ENCODE data around the gene ZNF784.
"Not testable (repeated sequence)": the region's sequence is repeated elsewhere in the genome, so short reads cannot be mapped to it uniquely, and the experiment has no call there.

The ZNF784 gene

DNA sequence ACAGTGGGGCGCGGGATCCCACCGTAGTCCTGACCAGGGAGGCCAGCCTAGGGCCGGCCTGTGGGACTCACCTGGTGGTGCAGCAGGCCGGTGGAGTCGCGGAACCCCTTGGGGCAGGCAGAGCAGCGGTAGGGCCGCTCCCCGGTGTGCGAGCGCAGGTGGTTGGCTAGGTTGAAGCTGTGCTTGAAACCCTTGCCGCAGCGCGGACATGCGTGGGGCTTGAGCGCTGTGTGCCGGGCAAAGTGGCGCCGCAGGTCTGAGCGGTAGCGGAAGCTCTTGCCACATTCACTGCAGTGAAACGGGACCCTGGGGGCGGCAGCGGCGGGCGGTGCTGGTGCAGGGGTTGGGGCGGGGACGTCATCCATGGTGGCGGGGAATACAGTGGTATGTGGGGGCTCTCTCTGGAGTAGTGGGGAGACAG is 26.9 kb downstream of the ZNF784 start:
- no peak for DNase-seq
- in situ Hi-C loops (cut with HindIII; ENCODE audit: low pct_ligation_motif_present, low pct_unique_long_range_greater_than_20kb, low sequenced_read_pairs), result no loop called here

DNA sequence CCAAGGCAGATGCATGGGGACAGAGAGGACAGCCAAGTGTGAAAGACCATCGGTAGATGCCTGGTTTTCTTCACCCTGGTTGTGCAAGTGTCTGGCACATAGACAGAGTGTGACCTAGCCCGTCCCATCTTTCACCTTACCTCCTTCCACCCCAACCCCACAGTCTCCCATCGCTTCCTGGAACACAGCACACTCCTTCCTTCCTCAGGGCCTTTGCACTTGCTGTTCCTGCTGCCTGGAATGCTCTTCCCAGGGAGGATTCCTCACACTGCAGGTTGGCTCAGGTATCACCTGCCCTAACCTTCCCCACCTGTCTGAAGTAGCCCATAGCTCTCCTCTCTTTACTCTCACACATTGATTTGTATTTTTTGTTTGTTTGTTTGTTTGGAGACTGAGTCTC is 28.1 kb downstream of the ZNF784 start:
- in situ Hi-C loops (cut with HindIII; ENCODE audit: low pct_ligation_motif_present, low pct_unique_long_range_greater_than_20kb, low sequenced_read_pairs), result no loop called here
- no peak for DNase-seq

DNA sequence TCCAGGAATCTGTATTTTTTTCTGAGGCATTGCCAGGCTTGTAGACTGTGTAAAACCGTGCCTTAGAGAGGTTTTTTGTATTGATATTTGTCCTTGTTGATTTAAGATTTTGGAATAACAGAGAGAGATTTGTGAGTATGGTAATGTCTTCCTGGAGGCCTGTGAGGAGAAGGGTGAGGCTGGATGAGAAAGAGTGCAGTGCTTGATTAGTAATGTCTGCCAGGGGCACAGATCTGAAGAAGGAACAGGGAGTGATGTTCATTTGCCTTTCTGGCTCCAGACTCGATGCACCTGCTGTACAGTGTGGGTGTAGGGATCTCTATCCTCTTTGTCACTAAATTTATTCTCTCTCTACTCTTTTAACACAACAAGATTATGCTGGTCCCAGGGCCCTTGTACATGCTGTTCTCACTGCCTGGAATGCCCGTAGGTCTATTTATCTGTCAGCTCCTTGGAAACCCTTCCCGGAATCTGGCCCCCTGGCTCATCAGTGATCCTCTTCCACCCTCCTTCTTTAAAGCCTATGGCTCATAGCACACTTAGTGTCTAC is 29.3 kb downstream of the ZNF784 start:
- in situ Hi-C loops (cut with HindIII; ENCODE audit: low pct_ligation_motif_present, low pct_unique_long_range_greater_than_20kb, low sequenced_read_pairs), result no loop called here

DNA sequence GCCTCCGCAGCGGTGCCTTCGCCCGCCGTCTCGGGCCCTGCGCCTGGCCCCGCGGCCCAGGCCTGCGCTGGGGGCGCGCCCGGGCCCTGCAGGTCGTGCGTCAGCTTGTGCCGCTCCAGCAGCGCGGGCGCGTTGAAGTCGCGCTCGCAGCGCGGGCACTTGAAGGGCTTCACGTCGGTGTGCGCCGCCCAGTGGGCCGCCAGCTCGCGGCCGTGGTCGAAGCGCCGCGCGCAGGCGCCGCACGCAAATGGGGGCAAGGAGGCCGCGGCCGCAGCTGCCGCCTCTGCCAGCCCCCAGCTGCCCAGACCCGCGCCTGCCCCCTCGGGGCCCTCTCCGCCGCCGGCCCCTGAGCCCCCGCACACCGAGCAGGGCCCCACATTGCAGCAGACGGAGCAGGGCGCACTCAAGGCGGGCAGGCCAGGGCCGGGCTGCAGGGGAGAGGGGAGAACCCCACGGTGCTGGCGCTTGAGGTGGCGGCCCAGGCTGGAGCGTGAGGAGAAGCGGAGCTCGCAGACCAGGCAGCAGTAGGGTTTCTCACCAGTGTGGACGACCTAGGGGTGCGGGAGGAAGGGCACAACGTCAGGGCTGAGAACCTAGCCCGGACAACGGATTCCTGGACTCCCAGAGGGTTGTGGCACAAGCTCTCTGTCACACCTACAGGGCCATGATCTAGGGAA is 31.1 kb downstream of the ZNF784 start:
- DNase-seq, result no peak
- in situ Hi-C loops (cut with HindIII; ENCODE audit: low pct_ligation_motif_present, low pct_unique_long_range_greater_than_20kb, low sequenced_read_pairs), result no loop called here

More for the DNA sequence above, 29.3 kb downstream of the ZNF784 start:
- no peak for DNase-seq

DNA sequence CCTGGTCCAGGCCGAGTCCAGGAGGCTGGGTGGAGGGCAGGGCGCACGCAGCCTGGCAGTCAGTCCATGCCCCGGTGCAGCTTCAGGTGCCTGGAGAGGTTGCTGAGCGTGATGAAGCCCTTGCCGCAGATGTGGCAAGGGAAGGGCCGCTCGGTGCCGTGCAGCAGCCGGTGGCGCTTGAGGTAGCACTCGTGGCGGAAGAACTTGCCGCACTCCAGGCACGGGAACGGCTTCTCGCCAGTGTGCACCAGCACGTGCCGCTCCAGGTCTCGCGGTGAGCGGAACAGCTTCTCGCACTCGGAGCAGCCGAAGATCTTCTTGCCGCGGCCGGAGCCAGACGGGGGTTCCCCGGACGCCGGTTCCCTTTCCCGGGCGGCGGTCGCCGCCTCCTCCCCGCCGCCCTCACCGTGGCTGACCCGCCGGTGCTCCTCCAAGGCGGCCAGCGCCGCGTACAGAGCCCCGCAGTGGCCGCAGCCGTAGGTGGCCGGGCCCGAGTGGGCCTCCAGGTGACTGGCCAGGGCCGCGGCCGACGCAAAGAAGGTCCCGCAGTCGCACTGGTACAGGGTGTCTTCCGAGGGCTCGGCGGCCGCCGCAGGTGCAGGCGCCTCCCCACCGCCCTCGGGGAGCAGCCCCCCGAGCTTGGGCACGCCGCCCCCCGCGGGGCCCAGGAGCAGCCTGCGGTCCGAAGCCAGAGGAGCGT is 31.8 kb downstream of the ZNF784 start:
- in situ Hi-C loops (cut with HindIII; ENCODE audit: low pct_ligation_motif_present, low pct_unique_long_range_greater_than_20kb, low sequenced_read_pairs), result no loop called here
- DNase-seq, result no peak

DNA sequence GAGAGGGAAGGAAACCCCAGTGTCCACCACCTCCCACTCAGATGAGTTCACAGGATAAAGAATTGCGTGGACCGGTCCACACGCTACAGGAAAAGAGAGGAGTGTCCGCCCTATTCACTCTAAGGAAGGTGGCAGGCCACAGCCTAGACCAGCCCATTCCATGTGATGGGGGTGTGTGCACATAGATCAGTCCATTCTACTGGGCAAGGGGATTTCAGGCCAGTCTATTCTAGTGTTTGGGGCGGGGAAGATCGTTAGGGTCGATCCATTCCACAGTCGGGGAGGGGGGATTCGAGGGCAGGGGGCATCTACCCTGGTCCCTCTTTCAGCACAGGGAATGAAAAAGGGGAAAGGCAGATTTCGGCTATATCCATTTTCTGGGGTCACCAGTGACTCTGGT is 32.8 kb downstream of the ZNF784 start:
- in situ Hi-C loops (cut with HindIII; ENCODE audit: low pct_ligation_motif_present, low pct_unique_long_range_greater_than_20kb, low sequenced_read_pairs), result no loop called here
- DNase-seq, result no peak

DNA sequence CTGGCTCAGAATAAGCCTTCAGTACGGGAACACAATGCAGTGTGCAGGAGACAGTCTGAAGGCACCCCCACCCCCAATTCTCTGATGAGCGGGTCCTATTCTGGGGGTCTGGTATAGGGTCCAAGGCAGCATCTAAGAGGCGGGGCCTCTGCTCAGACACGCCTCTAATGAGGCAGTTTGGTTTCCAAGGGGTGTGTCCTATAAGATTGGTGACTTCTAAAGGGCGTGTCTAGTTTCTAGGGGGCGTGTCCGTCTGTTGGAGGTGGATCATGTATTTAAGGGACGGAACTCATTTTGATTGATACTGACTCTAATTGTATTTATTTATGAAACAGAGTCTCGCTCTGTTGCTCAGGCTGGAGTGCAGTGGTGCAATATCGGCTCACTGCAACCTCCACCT is 33.7 kb downstream of the ZNF784 start:
- in situ Hi-C loops (cut with HindIII; ENCODE audit: low pct_ligation_motif_present, low pct_unique_long_range_greater_than_20kb, low sequenced_read_pairs), result no loop called here

DNA sequence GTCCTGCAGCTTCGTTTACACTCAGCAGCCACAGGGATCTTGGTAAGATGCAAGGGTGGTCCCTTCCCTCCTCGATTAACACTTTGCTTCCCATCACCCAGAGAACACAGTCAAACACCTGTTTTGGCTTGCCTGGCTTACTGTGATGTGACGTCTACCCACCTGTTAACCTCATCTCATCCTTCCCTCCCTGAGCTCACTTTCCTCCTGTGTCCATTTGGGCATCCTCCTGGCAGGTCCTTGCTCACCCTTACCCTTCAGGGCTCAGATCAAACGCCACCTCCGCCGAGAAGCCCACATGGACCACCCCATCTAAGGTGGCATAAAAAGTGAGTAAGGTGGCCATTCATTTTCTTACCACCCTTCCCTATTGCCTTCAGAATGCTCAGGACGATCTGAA is 34.3 kb downstream of the ZNF784 start:
- DNase-seq, result no peak

More for the DNA sequence above, 33.7 kb downstream of the ZNF784 start:
- DNase-seq, result no peak

DNA sequence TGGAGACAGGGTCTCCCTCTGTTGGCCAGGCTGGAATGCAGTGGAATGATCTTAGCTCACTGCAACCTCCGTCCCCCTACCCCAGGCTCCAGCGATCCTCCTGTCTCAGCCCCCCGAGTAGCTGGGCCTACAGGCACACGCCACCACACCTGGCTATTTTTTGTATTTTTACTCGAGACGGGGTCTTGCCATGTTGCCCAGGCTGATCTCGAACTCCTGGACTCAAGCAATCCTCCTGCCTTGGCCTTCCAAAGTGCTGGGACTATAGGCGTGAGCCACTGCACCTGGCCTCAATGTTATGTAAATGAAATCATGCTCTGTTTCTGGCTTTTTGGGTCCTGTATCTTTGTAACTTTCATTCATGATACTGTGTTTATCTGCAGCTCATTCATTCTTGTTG is 35.6 kb downstream of the ZNF784 start:
- DNase-seq, result no peak
- in situ Hi-C loops (cut with HindIII; ENCODE audit: low pct_ligation_motif_present, low pct_unique_long_range_greater_than_20kb, low sequenced_read_pairs), result no loop called here

More for the DNA sequence above, 34.3 kb downstream of the ZNF784 start:
- in situ Hi-C loops (cut with HindIII; ENCODE audit: low pct_ligation_motif_present, low pct_unique_long_range_greater_than_20kb, low sequenced_read_pairs), result no loop called here

DNA sequence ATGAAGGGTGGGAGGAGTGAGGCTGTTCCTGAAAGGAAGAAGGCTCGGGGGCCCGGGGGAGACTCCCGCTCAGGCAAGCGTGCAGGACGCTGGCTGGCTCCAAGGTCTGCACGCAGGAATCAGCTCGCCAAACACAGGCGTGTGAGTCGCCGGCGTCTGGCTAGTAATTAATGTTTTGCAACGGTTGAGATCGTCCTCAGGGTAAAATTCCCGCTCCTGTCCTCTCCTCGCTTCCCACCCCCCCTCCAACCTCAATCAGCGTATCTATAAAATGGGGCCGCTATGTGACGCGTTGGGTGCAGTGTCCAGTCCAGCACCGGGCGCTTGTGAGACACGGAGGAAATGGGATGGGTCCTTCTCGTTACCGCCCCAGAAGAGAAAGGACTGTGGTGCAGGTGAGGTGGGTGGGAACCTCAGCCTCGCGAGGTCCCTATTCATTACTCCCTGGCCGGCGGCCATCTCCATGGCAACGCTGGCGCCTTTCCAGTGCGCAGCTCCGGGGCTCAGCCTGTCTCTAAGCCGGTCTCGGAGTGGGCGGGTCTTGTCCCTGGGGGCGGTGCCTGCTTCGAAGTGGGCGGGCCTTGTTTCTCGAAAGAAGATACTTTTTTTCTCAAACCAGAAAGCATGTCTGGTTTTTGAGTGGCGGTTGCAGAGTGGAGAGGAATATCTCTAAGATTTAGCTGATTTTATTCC is 37.2 kb downstream of the ZNF784 start:
- in situ Hi-C loops (cut with HindIII; ENCODE audit: low pct_ligation_motif_present, low pct_unique_long_range_greater_than_20kb, low sequenced_read_pairs), result no loop called here
- peak; percentile 94 for DNase-seq

DNA sequence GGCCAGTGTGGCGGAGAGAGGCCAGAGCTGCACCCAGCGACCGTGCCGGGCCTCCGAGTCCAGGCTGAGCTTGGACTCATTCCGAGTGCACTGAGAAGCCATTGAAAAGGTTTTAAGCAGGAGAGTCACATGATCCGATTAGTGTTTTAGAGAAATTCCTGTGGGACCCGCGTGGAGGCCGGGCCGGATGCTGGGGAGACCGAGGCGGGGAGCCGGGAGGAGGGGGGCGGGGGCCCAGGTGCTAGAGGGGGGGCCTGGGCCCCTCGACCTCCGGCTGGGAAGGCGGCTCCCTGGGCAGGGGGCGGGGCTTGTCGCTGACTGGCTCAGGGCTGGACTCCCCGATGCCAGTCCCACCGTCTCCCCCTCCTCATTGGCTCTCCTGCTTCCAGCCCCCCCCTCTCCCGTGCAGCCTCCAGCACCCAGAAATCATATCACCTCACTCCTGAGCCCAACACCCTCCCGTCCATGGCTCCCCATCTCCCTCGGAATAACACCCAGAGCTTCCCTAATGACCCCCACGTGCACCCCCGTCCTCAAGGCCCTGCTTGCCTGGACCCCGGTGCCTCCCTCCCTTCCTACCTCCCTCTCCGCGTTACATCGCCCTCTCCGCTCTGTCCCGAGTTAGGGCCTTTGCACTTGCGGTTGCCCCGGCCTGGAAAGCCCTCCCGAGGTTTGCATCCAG is 38.6 kb downstream of the ZNF784 start:
- in situ Hi-C loops (cut with HindIII; ENCODE audit: low pct_ligation_motif_present, low pct_unique_long_range_greater_than_20kb, low sequenced_read_pairs), result no loop called here

DNA sequence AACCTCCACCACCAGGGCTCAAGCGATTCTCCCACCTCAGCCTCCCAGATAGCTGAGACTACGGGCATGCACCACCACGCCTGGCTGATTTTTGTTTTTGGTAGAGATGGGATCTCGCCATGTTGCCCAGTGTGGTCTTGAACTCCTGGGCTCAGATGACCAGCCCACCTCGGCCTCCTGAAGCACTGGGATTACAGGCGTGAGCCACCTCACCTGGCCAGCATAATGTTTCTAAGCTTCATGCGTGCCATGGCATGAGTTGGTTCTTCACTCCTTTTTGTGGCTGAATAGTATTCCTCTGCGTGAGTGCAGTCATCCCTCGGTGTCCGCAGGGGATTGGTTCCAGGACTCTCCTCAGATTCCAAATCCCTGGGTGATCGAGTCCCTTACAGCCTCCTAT is 39.5 kb downstream of the ZNF784 start:
- in situ Hi-C loops (cut with HindIII; ENCODE audit: low pct_ligation_motif_present, low pct_unique_long_range_greater_than_20kb, low sequenced_read_pairs), result no loop called here

More for the DNA sequence above, 38.6 kb downstream of the ZNF784 start:
- peak; percentile 80 for DNase-seq

DNA sequence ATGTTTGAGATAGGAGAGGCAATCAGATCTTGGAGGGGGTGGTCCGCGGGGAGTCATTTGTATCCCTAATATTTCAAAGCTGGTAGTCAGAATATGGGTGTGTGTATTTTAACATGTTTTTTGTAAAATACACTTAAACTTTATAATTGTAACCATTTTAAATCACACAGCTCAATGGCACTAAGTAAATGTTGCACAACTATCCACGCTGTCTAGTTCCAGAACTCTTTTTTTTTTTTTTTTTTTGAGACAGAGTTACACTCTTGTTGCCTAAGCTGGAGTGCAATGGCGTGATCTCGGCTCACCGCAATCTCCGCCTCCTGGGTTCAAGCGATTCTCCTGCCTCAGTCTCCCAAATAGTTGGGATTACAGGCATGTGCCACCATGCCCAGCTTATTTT is 40.5 kb downstream of the ZNF784 start:
- in situ Hi-C loops (cut with HindIII; ENCODE audit: low pct_ligation_motif_present, low pct_unique_long_range_greater_than_20kb, low sequenced_read_pairs); DNase-seq: not testable (repeated sequence)

More for the DNA sequence above, 39.5 kb downstream of the ZNF784 start:
- no peak for DNase-seq

DNA sequence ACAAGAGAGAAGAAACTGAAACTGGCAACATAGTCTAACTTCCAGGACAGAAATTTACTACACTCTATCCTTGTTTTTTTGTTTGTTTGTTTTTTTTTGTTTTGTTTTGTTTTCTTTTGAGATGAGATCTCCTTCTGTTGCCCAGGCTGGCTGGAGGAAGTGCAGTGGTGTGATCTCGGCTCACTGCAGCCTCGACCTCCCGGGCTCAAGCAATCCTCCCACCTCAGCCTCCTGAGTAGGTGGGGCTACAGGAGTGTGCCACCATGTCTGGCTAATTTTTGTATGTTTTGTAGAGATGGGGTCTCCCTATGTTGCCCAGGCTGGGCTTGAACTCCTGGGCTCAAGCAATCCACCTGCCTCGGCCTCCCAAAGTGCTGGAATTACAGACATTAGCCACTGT is 42.1 kb downstream of the ZNF784 start:
- in situ Hi-C loops (cut with HindIII; ENCODE audit: low pct_ligation_motif_present, low pct_unique_long_range_greater_than_20kb, low sequenced_read_pairs); DNase-seq: not testable (repeated sequence)

DNA sequence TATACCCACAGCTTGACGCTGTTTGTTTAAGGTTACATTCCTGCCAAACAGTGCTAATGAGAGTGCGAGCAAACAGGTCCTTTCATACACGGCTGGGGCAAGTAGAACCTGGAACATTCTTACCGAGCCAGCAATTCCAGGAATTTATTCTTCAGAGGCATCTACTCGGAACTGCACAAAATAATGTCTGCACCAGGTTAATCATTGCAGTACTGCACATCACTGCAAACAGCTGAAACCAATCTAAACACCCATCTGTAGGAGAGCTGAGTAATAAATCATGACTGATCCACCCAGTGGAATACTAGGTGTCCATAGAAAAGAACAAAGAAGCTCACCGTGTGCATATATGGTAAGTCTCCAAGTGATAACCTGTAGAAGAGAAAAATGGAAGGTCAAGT is 42.5 kb downstream of the ZNF784 start:
- in situ Hi-C loops (cut with HindIII; ENCODE audit: low pct_ligation_motif_present, low pct_unique_long_range_greater_than_20kb, low sequenced_read_pairs), result no loop called here

DNA sequence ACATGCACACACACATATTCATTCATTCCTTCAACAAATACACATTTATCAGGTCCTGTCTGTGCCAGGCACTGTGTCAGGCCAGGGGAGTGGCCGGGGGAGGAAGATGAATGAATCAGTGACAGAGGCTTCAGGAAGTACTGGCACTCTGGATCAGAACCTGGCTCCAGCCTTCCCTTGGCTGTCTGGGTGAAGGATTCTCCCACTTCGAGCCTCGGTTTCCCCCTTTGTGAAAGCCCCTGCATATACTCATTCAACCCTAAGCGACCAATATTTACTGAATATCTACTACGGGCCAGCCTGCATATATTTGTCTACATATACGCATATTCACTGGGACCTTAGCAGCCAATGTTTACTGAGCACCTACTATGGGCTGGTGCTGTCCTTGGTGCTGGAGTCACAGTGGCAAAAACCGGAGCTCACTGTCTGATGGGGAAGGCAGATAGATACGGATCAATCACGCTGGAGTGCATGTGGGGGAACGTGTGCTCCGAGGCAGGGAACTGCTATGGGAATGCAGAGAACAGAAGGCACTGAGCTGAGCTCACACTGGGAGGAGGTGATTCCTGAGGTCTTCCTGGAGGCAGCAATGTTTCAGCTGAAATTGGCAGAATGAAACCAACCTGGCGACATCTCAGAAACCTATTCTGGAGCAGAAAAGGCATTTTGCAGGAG is 43.1 kb downstream of the ZNF784 start:
- peak; percentile 54 for DNase-seq
- in situ Hi-C loops (cut with HindIII; ENCODE audit: low pct_ligation_motif_present, low pct_unique_long_range_greater_than_20kb, low sequenced_read_pairs), result no loop called here

More for the DNA sequence above, 42.5 kb downstream of the ZNF784 start:
- peak; percentile 88 for DNase-seq

DNA sequence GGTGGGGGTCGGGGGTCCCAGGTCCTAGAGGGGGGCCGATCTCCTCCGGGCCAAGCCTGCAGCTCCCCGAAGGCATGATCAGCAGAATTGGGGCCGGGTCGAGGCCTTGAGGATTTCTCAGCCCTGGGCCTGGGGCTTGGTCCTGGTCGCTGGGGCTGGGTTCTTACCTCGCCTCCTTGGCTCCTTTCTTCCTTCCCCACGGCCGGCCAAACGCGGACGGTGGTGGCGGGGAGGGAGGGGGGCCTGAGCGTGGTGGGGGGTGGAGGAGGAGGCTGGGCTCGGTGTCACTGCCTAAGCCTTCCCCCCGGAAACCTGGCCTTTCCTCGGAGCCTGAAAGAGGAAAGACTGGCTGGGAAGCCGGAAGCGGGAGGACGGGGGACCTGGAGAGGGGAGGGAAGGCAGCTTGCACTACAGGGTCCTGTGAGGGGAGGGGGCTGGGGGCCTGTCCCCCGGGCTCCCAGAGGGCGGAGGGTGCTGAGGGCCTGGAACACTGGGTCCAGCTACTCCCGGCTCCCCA is 43.7 kb downstream of the ZNF784 start, which contains the start of gene ZNF579:
ZNF579 (minus strand) TSS at position 221 of the 517 bp plus-strand sequence. CDS start 1,209 bp downstream, outside the sequence.
- in situ Hi-C loops (cut with HindIII; ENCODE audit: low pct_ligation_motif_present, low pct_unique_long_range_greater_than_20kb, low sequenced_read_pairs), result no loop called here
- DNase-seq, result peak; percentile 88

Data from ACHN (cell line).